GM12801 (cell line): ENCODE measurements around the gene C1QBP.

Source experiments
- TF ChIP-seq, protein P1 (sequence below): IDR thresholded peaks from one replicate; pipeline ENCODE4 v1.5.1; 2011; ENCODE audit warnings: control low read depth; ENCODE audit not compliant: insufficient read length; ENCODE audit errors: extremely low read depth

The C1QBP gene

DNA sequence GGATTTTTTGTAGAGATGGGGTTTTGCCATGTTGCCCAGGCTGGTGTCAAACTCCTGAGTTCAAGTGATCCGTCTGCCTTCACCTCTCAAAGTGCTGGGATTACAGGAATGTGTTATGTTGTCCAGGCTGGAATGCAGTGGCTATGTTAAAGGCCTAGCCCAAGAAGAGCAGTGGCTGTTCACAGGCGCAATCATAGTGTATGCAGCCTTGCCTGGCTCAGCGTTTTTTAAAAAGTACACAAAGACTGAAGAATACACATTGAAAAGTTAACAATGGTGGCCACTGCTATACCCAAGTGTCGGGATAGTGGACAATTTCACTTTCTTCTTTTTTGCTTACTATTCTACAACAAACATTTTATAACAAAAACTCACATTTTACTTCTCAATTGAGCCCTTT is 40.0 kb upstream of the C1QBP start:
- TF ChIP-seq, protein P1, sequence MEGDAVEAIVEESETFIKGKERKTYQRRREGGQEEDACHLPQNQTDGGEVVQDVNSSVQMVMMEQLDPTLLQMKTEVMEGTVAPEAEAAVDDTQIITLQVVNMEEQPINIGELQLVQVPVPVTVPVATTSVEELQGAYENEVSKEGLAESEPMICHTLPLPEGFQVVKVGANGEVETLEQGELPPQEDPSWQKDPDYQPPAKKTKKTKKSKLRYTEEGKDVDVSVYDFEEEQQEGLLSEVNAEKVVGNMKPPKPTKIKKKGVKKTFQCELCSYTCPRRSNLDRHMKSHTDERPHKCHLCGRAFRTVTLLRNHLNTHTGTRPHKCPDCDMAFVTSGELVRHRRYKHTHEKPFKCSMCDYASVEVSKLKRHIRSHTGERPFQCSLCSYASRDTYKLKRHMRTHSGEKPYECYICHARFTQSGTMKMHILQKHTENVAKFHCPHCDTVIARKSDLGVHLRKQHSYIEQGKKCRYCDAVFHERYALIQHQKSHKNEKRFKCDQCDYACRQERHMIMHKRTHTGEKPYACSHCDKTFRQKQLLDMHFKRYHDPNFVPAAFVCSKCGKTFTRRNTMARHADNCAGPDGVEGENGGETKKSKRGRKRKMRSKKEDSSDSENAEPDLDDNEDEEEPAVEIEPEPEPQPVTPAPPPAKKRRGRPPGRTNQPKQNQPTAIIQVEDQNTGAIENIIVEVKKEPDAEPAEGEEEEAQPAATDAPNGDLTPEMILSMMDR = no peak

DNA sequence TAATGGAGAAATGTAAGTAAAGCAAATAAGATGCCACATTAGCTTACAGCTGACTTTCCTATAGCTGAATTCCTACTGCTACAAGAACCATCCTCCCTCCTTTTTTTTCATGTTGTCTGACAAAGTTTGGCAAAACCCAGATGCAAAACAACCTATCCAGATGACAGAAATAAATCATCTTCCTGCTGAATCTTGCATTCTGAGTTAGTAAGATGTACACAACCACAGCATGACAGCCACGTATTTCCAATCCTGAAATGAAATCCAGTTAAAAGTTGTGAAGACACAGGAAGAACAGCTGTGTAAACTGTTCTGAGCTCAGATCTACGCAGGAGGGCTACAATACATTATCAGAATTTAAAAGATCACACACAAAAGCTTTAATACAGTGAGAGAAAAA is 35.0 kb upstream of the C1QBP start:
- TF ChIP-seq, protein P1 = no peak

DNA sequence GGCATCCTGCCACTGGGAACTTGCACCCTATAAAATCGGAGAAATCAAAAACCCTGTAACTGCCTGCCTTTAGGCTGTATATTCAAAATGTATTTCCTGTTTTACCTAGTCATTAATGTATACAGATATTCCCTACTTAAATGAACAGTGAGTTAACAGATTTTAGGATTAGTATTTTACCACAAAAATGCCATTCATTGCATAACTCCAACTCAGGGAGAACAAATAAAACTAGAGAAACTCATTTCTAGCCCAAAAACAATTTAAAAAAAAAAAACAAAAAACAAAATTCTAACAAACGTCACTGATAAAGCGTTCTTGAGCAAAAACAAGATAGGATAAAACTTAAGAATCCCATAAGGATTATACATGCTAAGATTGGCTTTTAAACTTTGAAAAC is 33.6 kb upstream of the C1QBP start:
- TF ChIP-seq, protein P1 = no peak

DNA sequence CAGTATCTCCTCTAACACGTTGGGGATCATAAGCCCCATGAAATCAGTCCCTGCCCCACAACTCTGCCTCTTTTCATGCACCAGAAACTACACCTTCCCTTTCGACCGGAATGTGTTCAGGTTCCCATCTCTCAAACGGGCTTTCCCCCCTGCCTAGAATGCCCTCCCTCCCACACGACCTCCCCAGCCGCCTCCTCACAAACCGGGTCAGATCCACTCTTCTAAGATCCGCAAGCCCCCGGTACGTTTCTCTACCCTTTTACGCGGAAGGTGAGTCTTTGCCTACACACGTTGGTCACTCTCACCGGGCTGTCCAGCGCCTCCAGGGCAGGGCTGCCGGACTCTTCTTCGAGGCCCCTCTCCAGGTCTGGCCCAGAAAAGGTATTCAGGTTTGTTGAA is 29.1 kb upstream of the C1QBP start:
- TF ChIP-seq, protein P1 = no peak

DNA sequence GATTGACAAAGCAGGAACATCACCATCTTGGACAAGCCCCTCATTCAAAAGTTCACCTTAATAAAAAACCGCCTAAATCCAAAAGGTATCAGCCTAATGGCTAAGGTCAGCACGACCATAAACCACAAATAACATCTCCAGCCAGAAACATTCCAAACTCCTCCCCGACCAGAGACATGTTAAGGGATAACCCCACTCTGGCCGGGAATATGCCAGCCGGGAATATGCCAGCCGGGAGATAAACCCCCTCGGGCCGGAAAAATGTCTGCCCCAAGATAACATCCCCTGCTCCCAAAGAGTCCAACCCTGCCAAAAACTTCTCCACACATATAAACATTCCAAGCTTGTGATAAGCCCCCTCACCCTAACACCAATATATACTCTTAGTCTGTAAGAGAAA is 28.5 kb upstream of the C1QBP start:
- TF ChIP-seq, protein P1 = no peak

DNA sequence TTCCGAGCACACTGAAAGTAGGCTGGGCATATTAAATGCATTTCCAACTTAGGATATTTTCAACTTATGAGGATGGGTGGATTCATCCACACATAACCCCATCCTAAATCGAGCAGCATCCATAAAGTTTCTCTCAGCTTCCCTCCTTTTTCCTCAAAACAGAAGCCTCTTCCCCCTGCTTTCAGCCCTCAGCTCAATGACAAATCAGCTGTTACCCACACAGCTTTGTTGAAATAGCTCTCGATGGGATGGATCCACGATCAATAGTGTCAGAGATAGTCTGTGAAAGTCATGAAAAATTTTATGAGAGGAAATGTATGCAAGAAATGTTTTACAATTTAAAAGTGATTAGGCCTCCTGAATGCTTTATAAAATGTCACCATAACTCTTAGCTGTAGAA is 27.3 kb upstream of the C1QBP start:
- TF ChIP-seq, protein P1 = no peak

DNA sequence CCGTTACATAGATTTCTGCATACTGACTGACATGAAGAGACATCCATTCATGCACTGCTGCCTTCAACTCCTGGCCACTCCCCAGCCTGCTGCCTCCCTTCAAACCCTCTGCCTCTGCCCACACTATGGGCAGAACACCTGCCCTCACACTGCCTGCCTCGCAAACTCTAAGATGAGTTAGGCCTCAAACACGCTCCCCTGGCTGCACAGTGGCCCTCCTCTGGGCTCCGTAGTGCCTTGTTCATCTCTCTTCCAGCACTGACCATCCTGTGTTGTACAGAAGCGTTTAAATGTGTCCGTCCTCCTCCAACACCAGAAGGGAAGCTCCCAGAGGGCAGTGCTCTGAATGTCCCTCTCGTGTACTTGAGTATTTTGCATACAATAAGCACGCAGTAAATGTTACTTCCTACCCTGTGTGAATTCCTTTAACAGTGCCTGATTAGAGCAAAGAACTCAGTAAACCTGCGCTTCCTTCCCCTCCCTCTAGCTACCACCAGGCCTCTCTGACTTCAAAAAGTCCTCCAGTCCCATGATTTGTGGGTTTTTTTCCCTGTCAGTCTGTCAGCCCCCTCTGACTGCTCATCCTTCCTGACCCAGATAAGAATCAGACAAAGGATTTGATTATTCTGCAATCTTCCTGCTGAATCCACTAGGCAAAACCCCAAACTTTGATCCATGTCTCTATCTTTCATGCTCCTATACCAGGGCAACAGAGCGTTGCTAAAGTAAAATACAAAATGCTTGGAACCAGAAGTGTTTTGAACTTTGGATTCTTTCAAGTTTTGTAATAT is 26.0 kb upstream of the C1QBP start:
- TF ChIP-seq, protein P1 = no peak
